ENCODE measurements around the gene RGS3.

DNA sequence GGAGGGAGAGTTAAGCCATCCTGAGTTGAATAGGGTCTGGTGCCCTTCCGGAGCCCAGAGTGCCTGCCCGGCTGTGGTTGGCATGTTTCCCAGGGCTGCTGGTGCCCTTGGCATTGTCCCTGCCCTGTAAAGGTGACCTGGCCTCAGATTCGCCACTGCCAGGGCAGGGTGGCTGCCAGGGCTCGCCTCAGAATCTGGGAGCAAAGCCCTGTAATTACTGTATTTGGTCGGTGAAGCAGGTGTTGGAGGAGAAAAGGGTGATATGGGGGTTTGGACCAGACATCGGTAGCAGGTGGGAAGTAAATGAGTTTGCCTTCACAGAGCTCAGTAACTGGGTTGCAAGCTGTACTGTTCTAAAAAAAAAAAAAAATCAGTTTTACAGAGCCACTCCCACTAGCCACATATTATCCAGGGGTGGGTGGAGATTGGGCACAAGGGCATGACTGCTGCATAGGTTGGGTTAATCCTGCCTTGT, 47.6 kb downstream of the RGS3 start:
- TF ChIP-seq EP300 (IDR thresholded peaks at IDR 0.05; ENCODE audit: borderline replicate concordance), result peak; percentile 39; the same call in 1 of the 2 replicates
- TF ChIP-seq, protein P1, sequence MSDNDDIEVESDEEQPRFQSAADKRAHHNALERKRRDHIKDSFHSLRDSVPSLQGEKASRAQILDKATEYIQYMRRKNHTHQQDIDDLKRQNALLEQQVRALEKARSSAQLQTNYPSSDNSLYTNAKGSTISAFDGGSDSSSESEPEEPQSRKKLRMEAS (IDR thresholded peaks at IDR 0.05), result no peak
- TF ChIP-seq RAD21 (IDR thresholded peaks at IDR 0.05; ENCODE audit: low read depth), result no peak
- TF ChIP-seq, protein P2, sequence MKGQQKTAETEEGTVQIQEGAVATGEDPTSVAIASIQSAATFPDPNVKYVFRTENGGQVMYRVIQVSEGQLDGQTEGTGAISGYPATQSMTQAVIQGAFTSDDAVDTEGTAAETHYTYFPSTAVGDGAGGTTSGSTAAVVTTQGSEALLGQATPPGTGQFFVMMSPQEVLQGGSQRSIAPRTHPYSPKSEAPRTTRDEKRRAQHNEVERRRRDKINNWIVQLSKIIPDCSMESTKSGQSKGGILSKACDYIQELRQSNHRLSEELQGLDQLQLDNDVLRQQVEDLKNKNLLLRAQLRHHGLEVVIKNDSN (IDR thresholded peaks at IDR 0.05), result no peak
- TF ChIP-seq TCF12 (IDR thresholded peaks at IDR 0.05; ENCODE audit: low read depth), result 0 out of 2 replicates have a peak, but pooled peaks have one; percentile 35

All from Ishikawa (cell line).